B cell (primary cell): ENCODE measurements around the gene HENMT1. TPM values are rescaled to one million over a fixed set of nuclear protein-coding genes. Genes with fewer than 3 reads are reported as not detected.

Experiments used
- ATAC-seq: fragments of 200-7000 bp; cut with Tn5 transposase; one replicate; pipeline ENCODE4 v1.10.0; 2021; ENCODE audit warnings: low read depth, mild to moderate bottlenecking, moderate number of reproducible peaks, moderate library complexity
- CTCF ChIA-PET: fragments of 350-600 bp; sonication (Branson Sonifier 250); formaldehyde crosslinking; loops from one replicate; lab custom pipeline; 2021; ENCODE audit warnings: antibody characterized with exemption, inconsistent platforms; lab: Charles Lee
- POLR2A ChIA-PET: fragments of 350-600 bp; sonication (Branson Sonifier 250); formaldehyde crosslinking; loops from one replicate; lab custom pipeline; 2021; ENCODE audit warnings: antibody characterized with exemption; lab: Charles Lee
- DNase-seq: peaks from one replicate; pipeline ENCODE4 v3.0.0; 2013
- H2AFZ ChIP-seq: 2 replicates; pipeline ENCODE4 v1.6.1; 2012; ENCODE audit warnings: mild to moderate bottlenecking, low read depth, low read length; ENCODE audit not compliant: insufficient read depth, poor library complexity, severe bottlenecking
- H3K27ac ChIP-seq, 2 donors: 1 replicate in 1 of 2; 2 replicates in 1 of 2; pipeline ENCODE4 v1.5.1; 2012 to 2013; ENCODE audit warnings: low read length in 2 of 2, mild to moderate bottlenecking in 2 of 2, moderate library complexity in 1 of 2
- H3K27me3 ChIP-seq, 4 experiments: fragments of 200-600 bp in 1 of 4; sonication (generic) in 1 of 4; replicated peaks in 1 of 4; 1 replicate in 2 of 4; 2 replicates in 2 of 4; pipeline versions ENCODE4 v1.6.1 to v1.7.0; 2013 to 2016; ENCODE audit warnings: low read length in 3 of 4, mild to moderate bottlenecking in 2 of 4, mixed read lengths in 1 of 4, moderate library complexity in 1 of 4; ENCODE audit not compliant: insufficient read depth in 4 of 4, control insufficient read depth in 3 of 4; ENCODE audit errors: control extremely low read depth in 1 of 4
- H3K36me3 ChIP-seq, 2 experiments: replicated peaks in 1 of 2; 1 replicate in 1 of 2; 2 replicates in 1 of 2; pipeline versions ENCODE4 v1.6.1 to v1.7.1; 2013; ENCODE audit warnings: low read length in 1 of 2; ENCODE audit not compliant: insufficient read depth in 2 of 2, control insufficient read depth in 1 of 2; ENCODE audit errors: control extremely low read depth in 1 of 2, extremely low read depth in 1 of 2
- H3K4me1 ChIP-seq, 2 donors: fragments of 200-600 bp in 1 of 2; sonication (generic) in 1 of 2; 1 replicate in 1 of 2; 2 replicates in 1 of 2; pipeline versions ENCODE4 v1.5.1 to v1.6.1; 2013 to 2017; ENCODE audit warnings: low read length in 2 of 2; ENCODE audit not compliant: control insufficient read depth in 2 of 2, insufficient read depth in 2 of 2
- H3K4me2 ChIP-seq: replicated peaks from 2 replicates; pipeline ENCODE3; 2012; ENCODE audit warnings: mild to moderate bottlenecking, low read depth, low read length; ENCODE audit not compliant: poor library complexity, severe bottlenecking
- H3K4me3 ChIP-seq, 5 experiments: fragments of 200-600 bp in 1 of 5; sonication (generic) in 1 of 5; 1 replicate in 3 of 5; 2 replicates in 2 of 5; pipeline versions ENCODE4 v1.5.1 to v1.7.0; 2011 to 2016; ENCODE audit warnings: low read length in 4 of 5, mild to moderate bottlenecking in 4 of 5, low read depth in 2 of 5, control low read depth in 1 of 5, moderate library complexity in 1 of 5; ENCODE audit not compliant: insufficient read depth in 1 of 5; ENCODE audit errors: control extremely low read depth in 1 of 5, extremely low read depth in 1 of 5
- H3K79me2 ChIP-seq: fragments of 200-600 bp; sonication (generic); one replicate; pipeline ENCODE4 v1.6.0; 2016; ENCODE audit warnings: low read length; ENCODE audit not compliant: control insufficient read depth, insufficient read depth
- H3K9ac ChIP-seq: fragments of 200-600 bp; sonication (generic); 2 replicates; pipeline ENCODE4 v1.6.1; 2017; ENCODE audit warnings: mild to moderate bottlenecking, low read length, moderate library complexity
- H3K9me3 ChIP-seq, 3 donors: one replicate each; pipeline versions ENCODE4 v1.6.1 to v1.7.1; 2013; ENCODE audit warnings: low read length in 2 of 3; ENCODE audit not compliant: control insufficient read depth in 2 of 3, insufficient read depth in 1 of 3; ENCODE audit errors: control extremely low read depth in 1 of 3
- H4K20me1 ChIP-seq: 2 replicates; pipeline ENCODE4 v1.6.0; 2012; ENCODE audit warnings: mild to moderate bottlenecking, low read length; ENCODE audit not compliant: insufficient read depth, control insufficient read depth, poor library complexity, severe bottlenecking
- H3K27ac Mint-ChIP-seq: one replicate; pipeline ENCODE4 v1.8.0; 2021; ENCODE audit warnings: mixed read lengths
- H3K27me3 Mint-ChIP-seq: one replicate; pipeline ENCODE4 v1.8.0; 2021; ENCODE audit warnings: mixed read lengths
- H3K4me1 Mint-ChIP-seq: one replicate; pipeline ENCODE4 v1.8.0; 2021; ENCODE audit warnings: mixed read lengths
- H3K4me3 Mint-ChIP-seq: one replicate; pipeline ENCODE4 v1.8.0; 2021; ENCODE audit warnings: mixed read lengths
- H3K9me3 Mint-ChIP-seq: one replicate; pipeline ENCODE4 v1.8.0; 2022; ENCODE audit warnings: mixed read lengths; ENCODE audit not compliant: insufficient read depth
- CTCF ChIP-seq: fragments of 200-600 bp; IDR thresholded peaks from one replicate; pipeline ENCODE4 v1.8.0; 2022; ENCODE audit warnings: antibody characterized with exemption, mild to moderate bottlenecking
- EZH2 ChIP-seq: IDR thresholded peaks from 2 replicates; pipeline ENCODE4 v1.6.1; 2012; ENCODE audit warnings: borderline replicate concordance, low read depth, mild to moderate bottlenecking, moderate library complexity, low read length; ENCODE audit not compliant: insufficient read depth, poor library complexity, severe bottlenecking
- WGBS: methylation state at CpG from one replicate; pipeline ENCODE4 v1.1.5; 2013; ENCODE audit warnings: missing lambda C conversion rate; ENCODE audit not compliant: insufficient coverage; 5-methylcytosine and 5-hydroxymethylcytosine counted together
- intact Hi-C: fragments of 100-400 bp; cut with micrococcal nuclease; formaldehyde crosslinking; loops from one replicate; pipeline ENCODE4 v1.10.0; 2022
- polyA plus RNA-seq: library from polyadenylated mRNA; depleted of rRNA; stranded (reverse); fragments of >200 nt; gene quantifications from 2 replicates; pipeline ENCODE4 v1.2.3, GENCODE V29; 2012
- total RNA-seq, 2 donors: library from RNA; stranded (reverse); fragments of 120-200 nt in 1 of 2; gene quantifications; 1 replicate in 1 of 2; 2 replicates in 1 of 2; pipeline versions ENCODE4 v1.2.3 to v1.2.4, GENCODE V29; 2013 to 2022

The HENMT1 gene
- total and polyA plus RNA-seq, 2 donors (not counting 1 experiment from before 2014, with no cell fraction given) = 4.2 to 6.4 TPM

- Histone ChIP-seq H4K20me1 (no peaks in the 10 kb centered on the region), H3K4me3 (no peak overlapping the region), H3K27ac (no peak overlapping the region), H3K4me1 (no peaks in the 10 kb centered on the region), H3K27me3 (no peaks in the 10 kb centered on the region), H3K79me2 (no peaks in the 10 kb centered on the region), H3K4me2 (no peak overlapping the region), H3K9me3 (no peaks in the 10 kb centered on the region), H3K36me3 (peaks cover 0 to 62% of the 10 kb centered on the region in 2 experiments), H3K9ac (no peak overlapping the region), H2AFZ (no peak overlapping the region)
- no peaks in the 10 kb centered on the region for H3K9me3 Mint-ChIP-seq
- TF ChIP-seq EZH2 (no peak), CTCF (no peak)
- H3K4me1 Mint-ChIP-seq = no peaks in the 10 kb centered on the region
- no CpG with 5 or more reads among the region's 4 CpGs for WGBS
- no peaks in the 10 kb centered on the region for H3K27me3 Mint-ChIP-seq
- ChIA-PET POLR2A (no interaction called here), CTCF (interaction anchor here (1.0 to 1.1 kb wide), 2 partner anchors 52 to 80 kb away, joined by 3 read pairs; partner anchors contain the start of gene PRPF38B)
- ATAC-seq (no peak), DNase-seq (no peak)
- no peak overlapping the region for H3K27ac Mint-ChIP-seq
- intact Hi-C loops = no loop called here
- no peak overlapping the region for H3K4me3 Mint-ChIP-seq
Measured at GRCh38 chr1:108611984-108612383, 48.9 kb downstream of the HENMT1 start.

GRCh38 chr1:108610073-108610472, 50.8 kb downstream of the HENMT1 start:
- H3K4me3 Mint-ChIP-seq = no peak overlapping the region
- Histone ChIP-seq H3K9me3 (no peaks in the 10 kb centered on the region), H3K79me2 (no peaks in the 10 kb centered on the region), H3K4me2 (no peak overlapping the region), H3K4me3 (no peak overlapping the region), H3K36me3 (peaks cover 0 to 61% of the 10 kb centered on the region in 2 experiments), H3K9ac (no peak overlapping the region), H4K20me1 (no peaks in the 10 kb centered on the region), H3K27ac (no peak overlapping the region), H3K4me1 (no peaks in the 10 kb centered on the region), H2AFZ (no peak overlapping the region), H3K27me3 (no peaks in the 10 kb centered on the region)
- no peak for TF ChIP-seq EZH2
- TF ChIP-seq CTCF = no peak
- H3K9me3 Mint-ChIP-seq = no peaks in the 10 kb centered on the region
- CTCF ChIA-PET = no interaction called here
- WGBS = 100% methylated on average over 2 of the region's 2 CpGs
- ATAC-seq (no peak), DNase-seq (no peak)
- POLR2A ChIA-PET = no interaction called here
- no peaks in the 10 kb centered on the region for H3K4me1 Mint-ChIP-seq
- intact Hi-C loops = no loop called here
- H3K27me3 Mint-ChIP-seq = no peaks in the 10 kb centered on the region
- H3K27ac Mint-ChIP-seq = no peak overlapping the region
